Measurements from ENCODE around the gene PKP1. TPM values are rescaled to one million over a fixed set of nuclear protein-coding genes. Genes with fewer than 3 reads are reported as not detected.

Gene PKP1
- total RNA-seq, 3 donors from 2014 or later: 0.96 to 22.5 (median 12.1) TPM

DNA sequence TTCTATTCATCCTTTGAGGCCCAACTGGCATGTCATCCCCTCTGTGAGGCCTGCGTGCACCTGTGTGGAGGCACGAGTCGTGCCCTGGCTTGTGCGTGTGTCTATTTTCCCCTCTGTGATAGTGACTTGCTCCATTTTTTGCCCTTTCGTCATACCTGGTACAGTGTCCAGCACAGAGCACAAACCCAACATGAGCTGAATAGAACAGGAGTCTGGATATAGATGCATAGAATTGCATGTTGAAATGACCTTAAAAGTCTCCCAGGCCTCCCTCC, 61.7 kb downstream of the PKP1 start:
- intact Hi-C loops (cut with DNase I; ENCODE audit: low total_unique reads): no loop called here
- Histone ChIP-seq H3K27ac (no peak overlapping the region), H3K36me3 (no peaks in the 10 kb centered on the region), H3K4me3 (no peak overlapping the region), H3K9me3 (no peaks in the 10 kb centered on the region), H3K27me3 (no peaks in the 10 kb centered on the region), H3K4me1 (no peaks in the 10 kb centered on the region)
- no peak for DNase-seq (ENCODE audit: low spot score in 2 of 2)
- no peak for TF ChIP-seq POLR2A (IDR thresholded peaks at IDR 0.05)
- TF ChIP-seq POLR2AphosphoS5 (IDR thresholded peaks at IDR 0.05): no peak
- TF ChIP-seq, protein P1, sequence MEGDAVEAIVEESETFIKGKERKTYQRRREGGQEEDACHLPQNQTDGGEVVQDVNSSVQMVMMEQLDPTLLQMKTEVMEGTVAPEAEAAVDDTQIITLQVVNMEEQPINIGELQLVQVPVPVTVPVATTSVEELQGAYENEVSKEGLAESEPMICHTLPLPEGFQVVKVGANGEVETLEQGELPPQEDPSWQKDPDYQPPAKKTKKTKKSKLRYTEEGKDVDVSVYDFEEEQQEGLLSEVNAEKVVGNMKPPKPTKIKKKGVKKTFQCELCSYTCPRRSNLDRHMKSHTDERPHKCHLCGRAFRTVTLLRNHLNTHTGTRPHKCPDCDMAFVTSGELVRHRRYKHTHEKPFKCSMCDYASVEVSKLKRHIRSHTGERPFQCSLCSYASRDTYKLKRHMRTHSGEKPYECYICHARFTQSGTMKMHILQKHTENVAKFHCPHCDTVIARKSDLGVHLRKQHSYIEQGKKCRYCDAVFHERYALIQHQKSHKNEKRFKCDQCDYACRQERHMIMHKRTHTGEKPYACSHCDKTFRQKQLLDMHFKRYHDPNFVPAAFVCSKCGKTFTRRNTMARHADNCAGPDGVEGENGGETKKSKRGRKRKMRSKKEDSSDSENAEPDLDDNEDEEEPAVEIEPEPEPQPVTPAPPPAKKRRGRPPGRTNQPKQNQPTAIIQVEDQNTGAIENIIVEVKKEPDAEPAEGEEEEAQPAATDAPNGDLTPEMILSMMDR (IDR thresholded peaks at IDR 0.05): no peak

DNA sequence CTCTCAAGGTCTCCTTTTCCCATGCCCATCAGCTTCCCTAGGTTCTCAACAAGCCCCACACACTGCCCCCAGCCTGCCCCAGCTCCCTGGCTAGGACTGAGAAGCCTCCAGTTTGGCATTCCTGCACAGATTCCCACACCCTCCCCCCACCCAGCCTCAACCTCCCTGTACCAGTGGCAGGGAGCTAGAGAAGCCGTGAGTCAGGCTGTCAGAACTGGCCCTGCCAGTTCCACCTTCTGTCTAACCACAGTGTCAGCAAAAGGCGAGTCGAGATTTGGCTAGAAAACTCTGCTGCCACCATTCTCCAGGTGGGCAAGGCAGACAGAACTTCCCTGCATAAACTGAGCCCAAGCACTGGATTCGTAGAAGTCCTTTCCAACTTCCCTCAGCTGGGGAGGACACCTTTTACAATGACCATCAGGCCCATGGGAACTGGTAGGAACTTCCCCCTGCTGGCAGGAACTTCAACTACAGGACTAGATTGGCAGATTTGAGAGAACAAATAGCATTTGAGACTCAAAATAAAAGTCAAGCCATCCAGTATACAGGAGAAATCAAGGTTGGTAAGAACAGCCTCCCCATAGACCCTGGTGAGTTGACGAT, 63.1 kb downstream of the PKP1 start:
- H3K36me3 ChIP-seq: no peaks in the 10 kb centered on the region
- intact Hi-C loops (cut with DNase I; ENCODE audit: low total_unique reads): no loop called here
- H3K27me3 ChIP-seq: no peaks in the 10 kb centered on the region
- no peak overlapping the region for H3K4me3 ChIP-seq
- H3K4me1 ChIP-seq: no peaks in the 10 kb centered on the region
- H3K9me3 ChIP-seq: no peaks in the 10 kb centered on the region
- DNase-seq (ENCODE audit: low spot score in 2 of 2): peak in 1 of 2 donors; percentile 66
- no peak overlapping the region for H3K27ac ChIP-seq
- TF ChIP-seq POLR2AphosphoS5 (IDR thresholded peaks at IDR 0.05) (peak in 1 of 3 donors; percentile 19), POLR2A (IDR thresholded peaks at IDR 0.05) (no peak)
- TF ChIP-seq, protein P1 (IDR thresholded peaks at IDR 0.05): peak; percentile 68 to 74 (median 69)

DNA sequence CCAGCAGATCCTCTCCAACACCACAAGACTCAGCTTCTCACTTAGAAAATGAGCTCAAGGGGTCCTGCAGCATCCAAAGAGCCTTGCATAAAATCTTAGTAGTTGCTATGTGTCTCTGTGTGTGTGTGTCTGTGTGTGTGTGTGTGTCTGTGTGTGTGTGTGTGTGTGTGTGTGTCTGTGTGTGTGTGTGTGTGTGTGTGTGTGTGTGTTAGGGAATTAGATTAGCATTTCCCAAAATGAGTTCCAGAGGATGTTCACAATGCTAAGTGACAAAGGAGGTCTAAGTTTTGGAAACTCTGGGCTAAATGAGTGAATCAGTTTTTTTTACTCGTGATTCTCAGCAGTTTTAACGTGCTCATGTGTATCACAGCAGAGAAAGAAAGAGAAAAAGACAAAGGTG, 63.7 kb downstream of the PKP1 start:
- no peak for TF ChIP-seq POLR2A (IDR thresholded peaks at IDR 0.05)
- intact Hi-C loops (cut with DNase I; ENCODE audit: low total_unique reads): no loop called here
- Histone ChIP-seq H3K4me3 (no peak overlapping the region), H3K36me3 (no peaks in the 10 kb centered on the region), H3K9me3 (no peaks in the 10 kb centered on the region), H3K27ac (no peak overlapping the region), H3K27me3 (no peaks in the 10 kb centered on the region), H3K4me1 (no peaks in the 10 kb centered on the region)
- no peak for DNase-seq (ENCODE audit: low spot score in 2 of 2)

DNA sequence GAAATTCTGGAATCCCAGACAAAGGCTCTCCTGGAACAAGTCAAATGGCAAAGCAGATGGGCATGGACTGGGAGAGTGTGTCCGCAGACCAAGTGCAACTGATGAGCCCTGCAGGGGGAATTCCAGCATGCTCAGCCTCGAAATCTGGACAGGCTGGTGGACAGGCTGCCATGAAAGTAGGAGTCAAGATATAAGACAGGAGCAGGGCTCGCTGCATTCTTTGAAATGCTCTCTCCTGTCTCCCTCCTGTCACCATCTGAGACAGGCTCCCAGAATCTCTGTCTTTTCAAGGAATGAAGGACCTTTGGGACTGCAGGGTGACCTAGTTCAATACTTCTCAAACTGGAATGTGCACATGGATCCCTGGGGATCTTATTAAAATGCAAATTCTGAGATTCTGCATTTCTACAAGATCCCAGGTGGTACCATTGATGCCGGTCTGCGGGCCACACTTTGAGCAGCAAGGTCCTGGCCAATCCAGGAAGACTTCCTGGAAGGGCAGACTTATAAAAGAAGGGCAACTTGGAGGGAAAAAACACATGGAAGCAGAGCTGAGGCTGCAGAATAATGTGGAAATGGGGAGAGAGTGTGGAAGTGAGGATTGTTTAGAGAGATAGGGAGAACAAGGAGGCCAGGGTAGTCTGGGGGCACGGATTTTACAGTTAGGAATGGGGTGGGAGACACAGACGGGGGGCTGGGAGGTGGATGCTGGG, 64.3 kb downstream of the PKP1 start:
- Histone ChIP-seq H3K9me3 (no peaks in the 10 kb centered on the region), H3K4me1 (no peaks in the 10 kb centered on the region), H3K4me3 (no peak overlapping the region), H3K27me3 (no peaks in the 10 kb centered on the region), H3K36me3 (no peaks in the 10 kb centered on the region), H3K27ac (no peak overlapping the region)
- TF ChIP-seq, protein P1 (IDR thresholded peaks at IDR 0.05): no peak
- TF ChIP-seq POLR2A (IDR thresholded peaks at IDR 0.05) (no peak), POLR2AphosphoS5 (IDR thresholded peaks at IDR 0.05) (no peak)
- DNase-seq (ENCODE audit: low spot score in 2 of 2): no peak
- intact Hi-C loops (cut with DNase I; ENCODE audit: low total_unique reads): no loop called here

DNA sequence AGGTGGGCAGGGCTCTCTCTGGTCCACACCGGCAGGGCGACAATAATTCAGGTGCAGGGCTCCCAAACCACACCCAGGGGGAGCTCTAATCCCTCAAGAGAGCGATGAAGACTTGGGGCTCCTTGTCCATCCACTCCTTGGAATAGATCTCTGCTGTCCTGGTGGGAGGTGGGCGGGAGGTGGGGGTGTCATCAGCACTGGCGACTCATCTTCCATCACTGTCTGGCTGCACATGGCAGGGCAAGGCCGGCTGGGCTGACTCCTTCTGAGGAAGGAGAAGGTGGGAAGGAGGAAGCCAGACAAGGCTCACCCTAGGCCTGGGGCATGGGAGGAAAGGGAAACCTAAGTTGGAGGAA, 64.9 kb downstream of the PKP1 start:
- no peak for TF ChIP-seq POLR2A (IDR thresholded peaks at IDR 0.05)
- TF ChIP-seq, protein P1 (IDR thresholded peaks at IDR 0.05): peak in 2 of 3 donors; percentile 48 to 49
- no peak for TF ChIP-seq POLR2AphosphoS5 (IDR thresholded peaks at IDR 0.05)

More for the DNA sequence above, 64.9 kb downstream of the PKP1 start:
- Histone ChIP-seq H3K4me3 (no peak overlapping the region), H3K27ac (no peak overlapping the region), H3K4me1 (no peaks in the 10 kb centered on the region), H3K36me3 (no peaks in the 10 kb centered on the region), H3K9me3 (no peaks in the 10 kb centered on the region), H3K27me3 (no peaks in the 10 kb centered on the region)
- DNase-seq (ENCODE audit: low spot score in 2 of 2): no peak
- intact Hi-C loops (cut with DNase I; ENCODE audit: low total_unique reads): no loop called here
